Activated naive CD4-positive, alpha-beta T cell treated with Interleukin-2 at 50 U/mL for 16 hours (primary cell): ENCODE measurements around the gene DAPK3.
"Not testable (repeated sequence)": the region's sequence is repeated elsewhere in the genome, so short reads cannot be mapped to it uniquely, and the experiment has no call there.

Experiments used
- DNase-seq: peaks from one replicate; pipeline ENCODE4 v3.0.0-alpha.2; 2020

The DAPK3 gene

GRCh38 chr19:4000798-4001197, 29.9 kb upstream of the DAPK3 start:
- DNase-seq, result not testable (repeated sequence)

- not testable (repeated sequence) for DNase-seq
Observed at GRCh38 chr19:3998667-3999412, 27.9 kb upstream of the DAPK3 start.

- DNase-seq, result no peak
Observed at GRCh38 chr19:3995607-3996006, 24.7 kb upstream of the DAPK3 start.

GRCh38 chr19:3990815-3991117, 19.9 kb upstream of the DAPK3 start:
- no peak for DNase-seq

- peak; percentile 87 for DNase-seq
Observed at GRCh38 chr19:3987619-3988371, 16.9 kb upstream of the DAPK3 start.

GRCh38 chr19:3986260-3987041, 15.6 kb upstream of the DAPK3 start:
- peak; percentile 52 for DNase-seq

GRCh38 chr19:3985643-3986259, 14.9 kb upstream of the DAPK3 start:
- no peak for DNase-seq

GRCh38 chr19:3984908-3985642, 14.2 kb upstream of the DAPK3 start, which contains the start of gene EEF2:
Gene EEF2, minus strand, starts transcription at chr19:3985463. Its CDS starts 83 bp downstream, at chr19:3985380.
- peak; percentile 88 for DNase-seq

GRCh38 chr19:3984584-3984907, 13.6 kb upstream of the DAPK3 start:
- no peak for DNase-seq

- DNase-seq, result peak; percentile 59
Observed at GRCh38 chr19:3983936-3984583, 13.2 kb upstream of the DAPK3 start.

- no peak for DNase-seq
Observed at GRCh38 chr19:3983542-3983914, 12.6 kb upstream of the DAPK3 start.

GRCh38 chr19:3982701-3983541, 12.0 kb upstream of the DAPK3 start:
- DNase-seq, result peak; percentile 31

GRCh38 chr19:3981736-3982681, 11.1 kb upstream of the DAPK3 start:
- no peak for DNase-seq

GRCh38 chr19:3981373-3981735, 10.5 kb upstream of the DAPK3 start:
- DNase-seq, result no peak

GRCh38 chr19:3980353-3981251, 9.7 kb upstream of the DAPK3 start:
- no peak for DNase-seq

- DNase-seq, result peak; percentile 11
Observed at GRCh38 chr19:3979674-3980352, 8.9 kb upstream of the DAPK3 start.

GRCh38 chr19:3979289-3979673, 8.4 kb upstream of the DAPK3 start:
- DNase-seq, result peak; percentile 5

GRCh38 chr19:3978145-3978544, 7.2 kb upstream of the DAPK3 start:
- DNase-seq, result no peak
